Coronary artery (tissue), 2 donors: Measurements from ENCODE around the gene YOD1.

Experiments used
- DNase-seq: peaks from one replicate; pipeline ENCODE4 v3.0.0-alpha.2; 2017; ENCODE audit warnings: low spot score
- H3K27ac ChIP-seq, 2 donors: fragments of 200-600 bp; sonication (generic); one replicate each; pipeline ENCODE4 v1.5.1; 2016 to 2019
- H3K4me3 ChIP-seq: fragments of 200-600 bp; sonication (generic); 2 replicates; pipeline ENCODE4 v1.5.1; 2016; ENCODE audit warnings: mild to moderate bottlenecking, moderate library complexity
- TF ChIP-seq, protein P1 (sequence below): fragments of 200-600 bp; sonication (generic); IDR thresholded peaks from one replicate; pipeline ENCODE4 v1.5.1; 2019; ENCODE audit warnings: antibody characterized with exemption

Gene YOD1

DNA sequence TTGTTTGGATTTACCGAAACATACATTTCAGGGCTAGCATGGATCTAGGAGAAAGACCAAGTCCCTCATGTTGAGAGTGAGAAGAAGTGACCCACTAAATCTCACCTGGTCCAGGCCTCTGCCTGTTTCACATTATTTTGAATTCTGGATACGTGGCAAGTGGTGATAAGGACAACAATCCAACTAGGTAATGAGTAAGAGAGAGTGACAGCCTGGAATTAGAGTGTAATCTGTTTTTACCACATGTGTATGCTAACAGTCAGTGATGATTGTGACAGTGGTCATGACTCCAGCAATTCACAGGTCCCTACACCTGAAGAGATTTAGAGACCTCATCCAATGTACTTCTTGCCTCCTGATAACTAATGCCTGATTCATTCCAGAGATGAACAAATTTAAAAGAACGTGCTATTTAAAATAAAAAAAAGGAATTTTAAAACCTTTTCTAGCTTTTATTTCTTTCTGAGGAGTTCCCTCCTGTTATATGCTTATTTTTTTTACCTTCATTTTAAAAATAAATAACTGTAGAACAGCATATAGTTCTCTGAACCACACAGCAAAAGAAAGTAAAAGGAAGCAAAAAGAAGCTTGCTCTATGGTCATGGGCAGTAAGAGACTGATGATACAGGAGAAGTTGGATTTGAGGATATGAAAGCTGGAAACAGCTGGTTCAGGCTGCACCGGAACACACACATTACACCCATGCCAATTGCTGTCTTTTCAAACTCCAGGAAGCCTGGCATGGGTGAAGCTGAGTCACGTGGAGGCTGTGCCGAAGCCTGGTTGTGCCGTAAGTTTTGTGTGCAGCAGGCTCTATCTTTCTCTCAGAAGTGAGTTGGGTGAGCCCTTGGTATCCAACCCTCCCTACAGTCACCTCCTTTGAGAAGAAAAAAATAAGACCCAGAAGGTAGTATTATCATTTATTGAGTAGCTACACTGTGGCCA, 33.1 kb downstream of the YOD1 start:
- no peak overlapping the region for H3K27ac ChIP-seq
- no peak overlapping the region for H3K4me3 ChIP-seq
- DNase-seq = no peak
- TF ChIP-seq, protein P1, sequence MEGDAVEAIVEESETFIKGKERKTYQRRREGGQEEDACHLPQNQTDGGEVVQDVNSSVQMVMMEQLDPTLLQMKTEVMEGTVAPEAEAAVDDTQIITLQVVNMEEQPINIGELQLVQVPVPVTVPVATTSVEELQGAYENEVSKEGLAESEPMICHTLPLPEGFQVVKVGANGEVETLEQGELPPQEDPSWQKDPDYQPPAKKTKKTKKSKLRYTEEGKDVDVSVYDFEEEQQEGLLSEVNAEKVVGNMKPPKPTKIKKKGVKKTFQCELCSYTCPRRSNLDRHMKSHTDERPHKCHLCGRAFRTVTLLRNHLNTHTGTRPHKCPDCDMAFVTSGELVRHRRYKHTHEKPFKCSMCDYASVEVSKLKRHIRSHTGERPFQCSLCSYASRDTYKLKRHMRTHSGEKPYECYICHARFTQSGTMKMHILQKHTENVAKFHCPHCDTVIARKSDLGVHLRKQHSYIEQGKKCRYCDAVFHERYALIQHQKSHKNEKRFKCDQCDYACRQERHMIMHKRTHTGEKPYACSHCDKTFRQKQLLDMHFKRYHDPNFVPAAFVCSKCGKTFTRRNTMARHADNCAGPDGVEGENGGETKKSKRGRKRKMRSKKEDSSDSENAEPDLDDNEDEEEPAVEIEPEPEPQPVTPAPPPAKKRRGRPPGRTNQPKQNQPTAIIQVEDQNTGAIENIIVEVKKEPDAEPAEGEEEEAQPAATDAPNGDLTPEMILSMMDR = no peak

DNA sequence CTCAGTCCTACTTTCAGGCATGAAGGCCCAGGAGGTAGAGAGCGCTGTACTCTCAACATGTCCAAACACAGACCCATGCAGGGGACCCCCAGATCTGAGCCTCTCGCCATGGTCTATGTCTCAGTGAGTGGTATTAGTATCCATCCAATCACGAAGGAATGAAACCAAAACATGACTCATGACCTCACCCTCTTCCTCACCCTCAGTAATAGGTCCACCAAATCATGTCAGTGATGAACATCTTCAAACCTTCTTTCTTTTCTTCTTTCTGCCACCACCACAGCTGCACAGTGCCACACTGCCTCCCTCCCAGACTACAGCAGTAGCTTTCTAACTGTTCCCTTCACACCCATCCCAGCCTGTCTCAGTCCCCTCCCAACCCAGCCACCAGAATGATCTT, 35.2 kb downstream of the YOD1 start:
- TF ChIP-seq, protein P1 = no peak
- Histone ChIP-seq H3K27ac (no peak overlapping the region), H3K4me3 (no peak overlapping the region)
- no peak for DNase-seq

GRCh38 chr1:207014728-207015127, 36.3 kb downstream of the YOD1 start:
- Histone ChIP-seq H3K27ac (no peak overlapping the region), H3K4me3 (no peak overlapping the region)
- TF ChIP-seq, protein P1 = no peak
- DNase-seq = no peak

GRCh38 chr1:207013321-207014085, 37.5 kb downstream of the YOD1 start:
- TF ChIP-seq, protein P1 = no peak
- no peak for DNase-seq
- H3K4me3 ChIP-seq = no peak overlapping the region
- no peak overlapping the region for H3K27ac ChIP-seq

DNA sequence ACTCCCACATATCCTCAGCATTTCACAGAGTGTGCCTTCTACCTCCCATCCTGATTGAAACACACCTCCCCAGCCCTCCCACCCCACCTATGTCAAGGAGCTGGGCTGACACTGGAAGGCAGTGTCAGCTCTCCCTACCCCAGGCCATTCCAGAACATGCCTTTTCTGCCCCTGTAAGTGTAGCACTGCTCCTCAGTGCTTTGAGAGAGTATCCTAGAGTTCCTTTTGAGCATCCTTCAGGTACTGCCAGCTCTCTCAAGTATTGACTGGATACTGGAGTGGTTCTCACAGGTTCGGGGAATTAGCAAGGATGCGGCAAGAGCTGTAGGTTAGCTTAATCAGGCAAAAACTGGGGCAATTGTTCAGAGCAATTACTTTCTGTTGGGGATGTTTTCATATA, 40.3 kb downstream of the YOD1 start:
- TF ChIP-seq, protein P1 = no peak
- Histone ChIP-seq H3K4me3 (no peak overlapping the region), H3K27ac (no peak overlapping the region)
- DNase-seq = no peak

DNA sequence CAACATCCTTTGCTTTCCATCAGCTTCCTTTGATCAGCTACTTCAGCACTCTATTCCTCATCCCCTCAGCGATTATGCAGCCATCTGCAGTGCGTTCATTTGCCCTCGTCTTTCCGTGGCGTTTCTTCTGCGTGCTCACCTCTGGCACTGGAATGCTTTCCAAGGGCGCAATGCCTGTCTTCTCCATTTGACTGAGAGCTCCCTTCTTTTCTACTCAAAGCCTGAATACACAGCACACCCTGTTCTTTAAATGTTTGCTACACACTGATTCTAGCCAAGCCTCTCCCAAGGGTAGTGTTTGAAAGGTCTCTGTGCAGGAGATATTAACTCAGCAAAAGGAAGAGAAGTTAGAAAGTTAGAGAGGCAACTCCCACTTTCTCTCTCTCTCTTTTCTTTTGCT, 41.1 kb downstream of the YOD1 start:
- Histone ChIP-seq H3K27ac (no peak overlapping the region), H3K4me3 (no peak overlapping the region)
- no peak for DNase-seq
- TF ChIP-seq, protein P1 = no peak
